ENCODE data around the gene FMO5.
A peak's percentile ranks its signal among the peaks of the same experiment; 100 is the strongest.

The FMO5 gene

GRCh38 chr1:147185432-147185831 lies 39.7 kb downstream of the FMO5 start:
- no peak for TF ChIP-seq CTCF (IDR thresholded peaks at IDR 0.05; ENCODE audit: control extremely low read depth, extremely low read depth, low read depth, missing control alignments)
- DNase-seq (ENCODE audit: extremely low spot score), result no peak
- ChIA-PET POLR2A (no interaction called here), CTCF (no interaction called here)

- ChIA-PET CTCF (no interaction called here), POLR2A (no interaction called here)
- TF ChIP-seq CTCF (IDR thresholded peaks at IDR 0.05; ENCODE audit: control extremely low read depth, extremely low read depth, low read depth, missing control alignments), result no peak
- no peak for DNase-seq (ENCODE audit: extremely low spot score)
Observed at GRCh38 chr1:147177611-147178380, 47.3 kb downstream of the FMO5 start.

GRCh38 chr1:147172168-147173016 lies 52.7 kb downstream of the FMO5 start, which contains the start of gene PRKAB2:
PRKAB2 (minus strand) TSS chr1:147172470; CDS start chr1:147172144, 326 bp downstream.
- POLR2A ChIA-PET, result interaction anchor here (1.2 kb wide), 1 partner anchor 88 kb away, joined by 7 read pairs; no protein-coding TSS in a partner anchor
- peak; percentile 95 for TF ChIP-seq CTCF (IDR thresholded peaks at IDR 0.05; ENCODE audit: control extremely low read depth, extremely low read depth, low read depth, missing control alignments)
- CTCF ChIA-PET, result interaction anchor here (0.8 to 2.0 kb wide), 11 partner anchors 8 to 75 kb away, joined by 3 to 16 read pairs (median 4); partner anchors contain the start of gene CHD1L
- DNase-seq (ENCODE audit: extremely low spot score), result peak; percentile 94

GRCh38 chr1:147171399-147172167 lies 53.6 kb downstream of the FMO5 start:
- no peak for TF ChIP-seq CTCF (IDR thresholded peaks at IDR 0.05; ENCODE audit: control extremely low read depth, extremely low read depth, low read depth, missing control alignments)
- ChIA-PET CTCF (interaction anchor here (0.8 to 2.0 kb wide), 5 partner anchors 9 to 76 kb away, joined by 3 to 10 read pairs (median 4); no protein-coding TSS in a partner anchor), POLR2A (interaction anchor here (1.2 kb wide), 1 partner anchor 87 kb away, joined by 7 read pairs; no protein-coding TSS in a partner anchor)
- peak; percentile 17 for DNase-seq (ENCODE audit: extremely low spot score)

GRCh38 chr1:147169840-147170674 lies 55.1 kb downstream of the FMO5 start:
- ChIA-PET POLR2A (no interaction called here), CTCF (interaction anchor here (1.8 to 2.8 kb wide), 3 partner anchors 8 to 72 kb away, joined by 7 to 14 read pairs (median 10); partner anchors contain the start of gene CHD1L)
- TF ChIP-seq CTCF (IDR thresholded peaks at IDR 0.05; ENCODE audit: control extremely low read depth, extremely low read depth, low read depth, missing control alignments), result no peak
- DNase-seq (ENCODE audit: extremely low spot score), result no peak
